GM18502 (cell line): Measurements from ENCODE around the gene IGFLR1.

ENCODE experiments used
- ATAC-seq: cut with Tn5 transposase; IDR thresholded peaks from one replicate; pipeline ENCODE4 v1.9.1; 2021; ENCODE audit warnings: mild to moderate bottlenecking; ENCODE audit not compliant: unreplicated experiment, poor library complexity

Gene IGFLR1, protein sequence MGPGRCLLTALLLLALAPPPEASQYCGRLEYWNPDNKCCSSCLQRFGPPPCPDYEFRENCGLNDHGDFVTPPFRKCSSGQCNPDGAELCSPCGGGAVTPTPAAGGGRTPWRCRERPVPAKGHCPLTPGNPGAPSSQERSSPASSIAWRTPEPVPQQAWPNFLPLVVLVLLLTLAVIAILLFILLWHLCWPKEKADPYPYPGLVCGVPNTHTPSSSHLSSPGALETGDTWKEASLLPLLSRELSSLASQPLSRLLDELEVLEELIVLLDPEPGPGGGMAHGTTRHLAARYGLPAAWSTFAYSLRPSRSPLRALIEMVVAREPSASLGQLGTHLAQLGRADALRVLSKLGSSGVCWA

DNA sequence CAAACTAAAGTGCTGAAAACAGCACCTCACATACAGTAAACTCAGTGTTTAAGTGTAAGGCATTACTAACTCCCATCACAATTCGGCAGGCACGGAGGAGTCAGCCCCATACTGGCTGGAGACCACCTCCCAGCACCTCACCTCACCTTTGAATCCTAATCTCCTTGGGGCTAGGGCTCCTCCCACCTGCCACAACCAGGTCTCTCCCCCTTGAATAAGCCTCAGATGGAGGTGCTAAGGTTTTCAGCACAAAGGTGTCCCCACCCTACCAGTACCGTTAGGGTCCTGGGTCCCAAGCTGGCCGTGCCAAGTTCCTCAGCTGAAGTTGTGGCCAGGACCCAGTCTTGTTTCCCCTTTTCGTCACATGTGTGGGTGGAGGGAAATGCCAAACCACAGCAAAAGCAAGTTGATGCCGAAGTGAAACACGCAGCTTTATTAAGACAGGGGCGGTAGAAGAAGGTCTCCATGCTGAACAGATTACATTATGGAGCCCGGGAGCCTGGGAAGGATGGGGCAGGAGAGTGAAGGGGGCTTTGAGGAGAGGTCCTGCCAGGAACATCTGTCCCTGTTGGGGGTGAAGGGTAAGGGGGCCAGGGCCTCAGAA, at the start of gene IGFLR1:
IGFLR1 (minus strand) TSS at position 332 of the 604 bp plus-strand sequence. CDS start 1,272 bp downstream, outside the sequence.
- no peak for ATAC-seq

GRCh38 chr19:35791814-35792279, 49.6 kb upstream of the IGFLR1 start:
- no peak for ATAC-seq

- ATAC-seq, result no peak
Observed at GRCh38 chr19:35790981-35791813, 48.9 kb upstream of the IGFLR1 start.

- ATAC-seq, result no peak
Observed at GRCh38 chr19:35789978-35790944, 48.0 kb upstream of the IGFLR1 start.

GRCh38 chr19:35789195-35789977, 47.1 kb upstream of the IGFLR1 start:
- no peak for ATAC-seq

DNA sequence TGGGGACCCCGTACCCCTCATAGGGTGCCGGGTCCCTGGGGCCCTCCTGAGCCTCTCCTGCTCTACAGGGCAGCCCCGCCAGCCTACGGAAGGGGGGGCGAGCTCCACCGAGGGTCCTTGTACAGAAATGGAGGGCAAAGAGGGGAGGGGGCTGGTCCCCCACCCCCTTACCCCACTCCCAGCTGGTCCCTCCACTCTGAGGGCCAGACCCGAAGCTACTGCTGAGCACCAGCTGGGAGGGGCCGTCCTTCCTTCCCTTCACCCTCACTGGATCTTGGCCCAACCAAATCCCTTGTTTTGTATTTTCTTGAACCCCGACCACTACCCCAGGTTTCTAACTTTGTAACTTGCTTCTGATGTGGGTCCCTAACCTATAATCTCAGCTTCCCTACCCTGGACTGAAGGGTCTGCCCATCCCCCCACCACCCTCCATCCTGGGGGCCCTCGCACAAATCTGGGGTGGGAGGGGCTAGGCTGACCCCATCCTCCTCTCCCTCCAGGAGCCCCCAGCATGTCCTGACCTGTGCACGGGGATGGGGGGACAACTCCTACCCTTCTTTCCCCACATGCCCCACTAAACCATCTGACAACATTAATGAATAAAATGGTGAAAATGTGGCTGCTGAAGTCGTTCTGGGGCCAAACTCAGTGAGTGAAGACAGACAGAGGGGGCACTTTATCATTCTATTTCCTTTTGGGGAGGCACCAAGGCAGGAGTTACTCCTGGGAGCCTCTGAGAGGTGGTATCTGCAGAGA, 46.1 kb upstream of the IGFLR1 start:
- no peak for ATAC-seq

- no peak for ATAC-seq
Observed at GRCh38 chr19:35787227-35787799, 45.1 kb upstream of the IGFLR1 start.

DNA sequence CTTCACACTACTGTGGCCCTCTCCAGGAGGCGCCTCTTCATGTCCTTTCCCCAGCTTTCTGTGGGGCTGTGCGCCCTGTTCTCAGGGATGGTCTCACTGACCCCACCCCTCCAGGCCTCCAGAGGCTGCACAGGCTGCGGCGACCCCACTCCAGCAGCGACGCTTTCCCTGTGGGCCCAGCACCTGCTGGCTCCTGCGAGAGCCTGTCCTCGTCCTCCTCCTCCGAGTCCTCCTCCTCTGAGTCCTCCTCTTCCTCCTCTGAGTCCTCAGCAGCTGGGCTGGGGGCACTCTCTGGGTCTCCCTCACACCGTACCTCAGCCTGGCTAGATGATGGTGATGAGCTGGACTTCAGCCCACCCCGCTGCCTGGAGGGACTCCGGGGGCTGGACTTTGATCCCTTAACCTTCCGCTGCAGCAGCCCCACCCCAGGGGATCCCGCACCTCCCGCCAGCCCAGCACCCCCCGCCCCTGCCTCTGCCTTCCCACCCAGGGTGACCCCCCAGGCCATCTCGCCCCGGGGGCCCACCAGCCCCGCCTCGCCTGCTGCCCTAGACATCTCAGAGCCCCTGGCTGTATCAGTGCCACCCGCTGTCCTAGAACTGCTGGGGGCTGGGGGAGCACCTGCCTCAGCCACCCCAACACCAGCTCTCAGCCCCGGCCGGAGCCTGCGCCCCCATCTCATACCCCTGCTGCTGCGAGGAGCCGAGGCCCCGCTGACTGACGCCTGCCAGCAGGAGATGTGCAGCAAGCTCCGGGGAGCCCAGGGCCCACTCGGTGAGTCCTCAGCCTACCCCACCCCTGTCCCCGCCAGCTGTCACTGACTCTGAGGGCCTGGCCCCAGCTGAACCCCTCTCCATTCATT, 44.3 kb upstream of the IGFLR1 start:
- ATAC-seq, result no peak

- ATAC-seq, result no peak
Observed at GRCh38 chr19:35785339-35785627, 43.0 kb upstream of the IGFLR1 start.

GRCh38 chr19:35784503-35785338, 42.5 kb upstream of the IGFLR1 start:
- no peak for ATAC-seq

- no peak for ATAC-seq
Observed at GRCh38 chr19:35783469-35784434, 41.5 kb upstream of the IGFLR1 start.

GRCh38 chr19:35782589-35782988, 40.3 kb upstream of the IGFLR1 start:
- ATAC-seq, result no peak

GRCh38 chr19:35781650-35782049, 39.4 kb upstream of the IGFLR1 start:
- ATAC-seq, result no peak

GRCh38 chr19:35780717-35781116, 38.5 kb upstream of the IGFLR1 start:
- ATAC-seq, result no peak

- ATAC-seq, result no peak
Observed at GRCh38 chr19:35780058-35780457, 37.8 kb upstream of the IGFLR1 start.
